Femur (tissue), 1 donor: Measurements from ENCODE around the gene KRT81.

Experiments used
- DNase-seq: peaks from one replicate; pipeline ENCODE4 v3.0.0-alpha.2; 2017

The KRT81 gene

DNA sequence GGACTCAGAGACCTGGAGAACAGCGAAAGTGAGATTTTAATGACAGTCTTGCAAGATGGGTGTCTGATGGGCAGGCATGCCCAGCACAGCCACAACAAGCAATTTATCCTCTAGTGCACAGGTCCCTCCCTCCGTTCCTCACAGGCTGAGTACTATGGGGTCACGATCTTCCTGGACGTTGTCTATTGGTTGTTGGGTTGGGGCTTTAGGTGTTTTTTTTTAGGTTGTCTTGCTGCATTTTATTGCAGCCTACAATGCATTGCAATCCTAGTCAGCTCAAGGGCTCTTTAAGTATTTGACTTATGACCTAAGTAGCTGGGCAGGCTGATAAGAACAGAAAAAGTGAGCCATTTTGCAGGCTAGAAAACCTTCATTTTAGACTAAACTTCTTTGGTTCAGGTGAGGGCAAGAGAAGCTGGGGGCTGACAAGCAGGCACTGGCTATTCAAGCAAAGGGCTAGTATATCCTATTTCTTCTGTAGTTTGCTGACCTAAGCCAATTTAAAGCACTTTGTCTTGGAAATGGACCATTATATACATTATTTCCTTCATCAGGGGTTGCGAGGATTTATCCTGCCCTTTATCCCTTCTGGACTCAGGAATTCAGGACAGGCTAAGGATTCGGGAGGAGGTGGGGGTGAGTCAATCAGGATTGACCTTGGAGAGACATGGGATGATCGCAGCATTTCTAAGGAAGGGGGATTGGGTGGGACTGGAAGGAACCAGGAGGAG lies 52.3 kb downstream of the KRT81 start:
- no peak for DNase-seq

DNA sequence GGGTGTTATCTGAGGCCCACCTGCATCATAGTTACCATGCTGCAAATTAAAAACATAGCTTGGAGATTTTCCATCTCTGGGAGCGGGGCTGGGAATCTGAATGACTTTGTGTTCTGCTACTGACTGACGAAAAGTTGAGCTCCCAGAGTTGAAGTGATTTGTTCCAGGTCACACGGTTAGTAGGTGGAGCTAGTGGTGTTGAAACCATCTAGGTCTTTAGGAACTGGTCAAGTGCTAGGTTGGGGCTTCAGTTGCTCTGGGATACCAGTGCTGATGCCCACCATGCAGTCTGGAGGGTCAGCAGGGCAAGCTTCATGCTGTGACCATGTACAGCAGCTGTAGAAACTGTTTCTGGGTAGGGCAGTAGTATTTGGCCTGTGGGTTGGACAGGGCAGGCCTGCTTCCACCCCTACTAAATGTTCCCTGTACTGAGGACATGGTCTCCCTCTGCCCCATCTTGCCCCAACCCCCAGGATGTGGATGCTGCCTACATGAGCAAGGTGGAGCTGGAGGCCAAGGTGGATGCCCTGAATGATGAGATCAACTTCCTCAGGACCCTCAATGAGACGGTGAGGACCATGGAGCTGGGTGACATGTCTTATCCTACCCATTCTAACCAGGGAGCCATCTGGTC lies 53.0 kb downstream of the KRT81 start:
- DNase-seq: no peak

DNA sequence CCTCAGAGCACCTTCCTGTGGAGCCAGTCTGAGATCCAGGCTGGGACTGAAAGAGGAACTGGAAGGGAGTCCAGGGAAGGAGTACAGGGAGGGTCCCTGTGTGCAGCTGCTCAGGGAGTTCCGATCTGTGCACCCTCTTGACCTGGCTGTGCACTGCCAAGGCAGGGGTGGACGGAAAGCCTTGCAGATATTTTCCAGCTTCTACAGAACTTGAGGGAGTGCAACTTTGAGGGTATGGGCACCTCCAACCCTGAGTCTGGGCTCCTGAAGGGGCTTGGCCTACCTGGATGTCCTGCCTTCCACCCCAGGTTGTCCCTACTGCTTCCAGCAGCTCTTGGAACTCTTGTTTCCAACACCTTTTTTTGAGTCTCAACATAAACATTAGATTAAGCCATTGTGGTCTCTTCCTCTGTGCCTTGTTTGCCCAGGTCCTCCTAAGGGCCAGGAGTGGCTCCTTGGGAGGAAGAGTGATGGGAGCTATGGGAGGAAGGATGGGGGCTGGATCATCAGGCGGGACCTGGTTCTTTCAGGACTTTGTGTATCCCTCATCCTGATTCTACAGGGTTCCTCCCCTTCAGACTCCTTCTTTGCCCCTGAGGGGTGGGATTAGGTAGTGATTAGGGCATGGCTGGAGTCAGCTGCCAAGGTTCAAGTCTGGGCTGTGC lies 54.8 kb downstream of the KRT81 start:
- no peak for DNase-seq
